HG03060 (cell line): ENCODE data around the gene PAXX.

Source experiments
- ATAC-seq: cut with Tn5 transposase; IDR thresholded peaks from one replicate; pipeline ENCODE4 v1.9.1; 2021; ENCODE audit warnings: low read depth, moderate number of reproducible peaks; ENCODE audit not compliant: unreplicated experiment

The PAXX gene

DNA sequence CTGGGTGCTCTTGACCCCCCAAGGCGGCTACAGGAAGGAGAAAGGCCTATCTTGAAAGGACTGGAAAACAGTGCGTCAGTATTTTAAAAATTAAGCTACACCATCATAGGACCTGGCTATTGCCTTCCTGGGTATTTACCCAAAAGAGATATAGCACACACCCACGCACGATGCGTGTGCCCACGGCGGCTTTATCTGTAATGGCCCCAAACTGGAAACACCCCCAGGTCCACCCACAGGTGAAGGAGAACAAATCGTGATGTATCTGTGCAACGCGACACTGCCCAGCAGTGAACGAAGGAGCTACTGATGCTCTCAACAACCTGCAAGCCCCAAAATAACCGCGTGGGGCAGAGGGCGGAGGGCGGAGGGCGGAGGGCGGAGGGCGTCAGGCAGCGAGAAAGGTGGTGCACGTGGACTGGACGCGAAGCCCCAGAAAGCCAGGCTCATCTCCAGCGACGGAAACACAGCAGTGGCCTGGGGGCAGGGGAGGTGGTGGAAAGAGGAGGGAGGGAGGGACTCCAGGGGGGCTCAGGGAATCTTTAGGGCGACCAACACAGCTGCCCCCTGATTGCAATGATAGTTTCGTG lies 27.3 kb upstream of the PAXX start:
- no peak for ATAC-seq

DNA sequence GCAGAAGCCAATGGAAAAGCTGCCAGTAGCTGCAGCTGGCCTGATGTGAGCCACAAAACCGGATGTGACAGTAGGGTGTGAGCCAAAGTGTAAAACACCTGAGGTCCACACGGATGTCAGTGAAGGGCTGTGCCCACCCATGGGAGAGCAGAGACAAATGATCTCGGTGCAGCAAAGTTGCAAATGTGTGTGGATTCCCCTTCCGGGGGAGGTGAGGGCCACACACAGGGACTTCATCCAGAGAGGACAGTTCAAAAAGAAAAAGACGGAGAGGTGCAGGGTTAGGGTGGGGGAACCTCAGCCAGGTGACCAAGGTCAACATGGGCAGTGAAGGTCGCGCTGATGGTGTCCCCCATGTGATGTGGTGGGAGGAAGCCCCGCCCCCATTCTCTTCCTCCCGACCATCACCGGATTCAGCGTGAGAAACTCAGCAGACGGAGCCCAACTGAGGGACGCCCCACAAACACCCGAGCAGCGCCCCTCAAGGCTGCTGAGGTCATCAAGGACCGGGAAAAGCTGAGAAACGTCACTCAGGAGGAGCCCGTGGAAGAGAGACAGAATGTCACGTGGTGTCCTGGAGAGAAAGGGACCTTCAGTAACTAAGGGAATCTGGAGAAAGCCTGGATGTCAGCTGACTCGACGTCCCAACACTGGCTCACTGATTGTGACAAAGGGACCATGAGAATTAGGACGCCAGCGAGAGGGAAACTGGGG lies 26.3 kb upstream of the PAXX start:
- ATAC-seq: no peak

DNA sequence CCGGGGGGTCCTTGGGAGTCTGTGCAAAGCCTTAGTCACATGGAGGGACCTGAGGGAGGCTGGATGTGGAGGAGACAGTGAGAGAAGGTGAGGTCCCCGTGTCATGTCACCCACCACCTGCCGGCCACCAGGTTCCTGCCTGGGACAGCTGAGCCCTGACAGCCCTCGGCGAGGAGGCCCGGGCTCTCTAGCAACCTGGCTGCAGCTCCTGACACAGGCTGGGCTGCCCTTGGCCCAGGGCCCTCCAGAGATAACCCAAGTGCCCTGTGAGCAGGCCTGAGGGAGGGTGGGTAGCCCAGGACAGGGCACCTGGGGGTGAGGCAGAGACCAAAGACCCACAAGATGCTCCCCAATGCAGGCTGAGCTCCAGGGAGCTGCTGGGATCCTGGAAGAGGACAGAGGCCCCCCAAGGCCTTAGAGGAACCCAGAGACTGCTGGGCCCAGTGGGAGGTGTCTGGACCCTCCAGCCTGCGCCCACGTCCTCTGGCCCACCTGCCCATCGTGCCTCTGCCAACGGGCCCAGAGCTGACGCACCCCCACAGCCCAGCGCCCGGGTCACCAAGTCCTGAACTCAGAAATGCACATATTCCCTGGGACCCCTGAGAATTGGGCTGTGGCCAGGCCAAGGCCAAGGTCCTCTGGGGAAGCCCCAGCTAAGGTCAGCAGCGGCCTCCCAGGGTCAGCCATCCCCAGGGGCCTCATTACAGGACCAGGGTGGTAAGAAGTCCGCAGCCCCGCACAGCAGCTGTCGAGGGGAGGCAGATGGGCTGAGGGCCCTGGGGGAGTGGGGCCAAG lies 23.7 kb upstream of the PAXX start:
- ATAC-seq: no peak

- ATAC-seq: no peak
Measured at GRCh38 chr9:136969150-136969549, 23.1 kb upstream of the PAXX start.

DNA sequence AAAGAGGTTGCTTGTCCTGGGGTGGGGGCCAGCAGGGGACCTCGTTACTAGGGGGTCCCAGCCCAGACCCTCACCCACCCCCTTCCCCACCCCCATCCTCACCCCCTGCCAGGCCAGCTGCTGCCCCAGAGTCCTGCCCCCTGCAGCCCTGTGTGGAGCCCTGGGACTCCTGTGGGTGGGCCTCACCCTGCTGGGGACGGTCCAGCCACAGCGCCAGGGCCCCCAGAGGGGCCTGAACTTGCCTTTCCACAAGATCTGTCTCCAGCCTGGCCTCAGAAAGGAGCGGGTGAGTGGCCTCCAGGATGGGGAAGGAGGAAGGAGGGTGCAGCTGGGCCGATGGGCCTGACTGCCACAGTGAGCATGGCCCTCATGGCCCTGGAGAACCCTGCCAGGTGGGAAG lies 22.4 kb upstream of the PAXX start:
- ATAC-seq: no peak

- ATAC-seq: no peak
Measured at GRCh38 chr9:136970361-136970760, 21.9 kb upstream of the PAXX start.

- no peak for ATAC-seq
Measured at GRCh38 chr9:136971746-136972145, 20.5 kb upstream of the PAXX start.

- ATAC-seq: no peak
Measured at GRCh38 chr9:136972335-136972734, 19.9 kb upstream of the PAXX start.

DNA sequence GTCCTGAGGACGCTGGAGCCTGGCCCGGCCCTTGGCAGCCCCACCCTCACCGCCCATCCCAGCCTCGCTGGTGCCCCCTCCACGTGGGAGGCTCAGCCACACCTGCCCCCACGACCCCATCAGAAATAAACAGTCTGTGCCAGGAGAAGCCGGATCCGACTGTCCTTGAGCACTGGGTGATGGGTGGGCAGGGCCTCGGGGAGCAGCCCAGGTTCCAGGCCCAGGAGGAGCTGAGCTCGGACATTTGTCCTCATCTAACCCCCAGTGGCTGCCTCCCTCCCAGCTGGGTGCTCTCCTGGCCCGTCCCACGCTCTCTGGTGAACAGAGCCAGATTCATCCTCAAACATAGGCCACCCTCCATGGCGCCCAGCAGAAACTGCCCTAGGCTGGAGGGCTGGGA lies 19.5 kb upstream of the PAXX start:
- no peak for ATAC-seq

GRCh38 chr9:136973618-136974617 lies 18.3 kb upstream of the PAXX start:
- no peak for ATAC-seq

GRCh38 chr9:136974817-136975535 lies 17.2 kb upstream of the PAXX start:
- no peak for ATAC-seq

GRCh38 chr9:136975644-136976043 lies 16.6 kb upstream of the PAXX start:
- ATAC-seq: no peak

DNA sequence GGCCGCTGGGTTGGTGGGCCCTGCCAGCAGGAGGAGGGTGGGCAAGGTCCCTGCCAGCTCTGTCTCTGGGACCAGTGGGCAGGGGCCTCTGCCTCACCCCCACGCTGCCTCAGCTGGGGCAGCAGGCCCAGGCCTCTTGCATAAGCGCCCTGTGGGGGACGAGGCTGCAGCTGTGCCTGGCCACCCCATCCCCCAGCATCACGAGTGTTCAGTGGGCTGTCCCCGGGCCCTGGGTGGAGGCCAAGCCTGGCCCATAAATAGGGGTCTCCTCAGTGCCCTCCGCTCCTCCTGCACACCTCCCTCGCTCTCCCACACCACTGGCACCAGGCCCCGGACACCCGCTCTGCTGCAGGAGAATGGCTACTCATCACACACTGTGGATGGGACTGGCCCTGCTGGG lies 15.0 kb upstream of the PAXX start, which contains the start of gene PTGDS:
Gene PTGDS (plus strand): TSS at position 282 of the 400 bp plus-strand sequence. CDS start 75 bp downstream, at position 357.
- no peak for ATAC-seq

DNA sequence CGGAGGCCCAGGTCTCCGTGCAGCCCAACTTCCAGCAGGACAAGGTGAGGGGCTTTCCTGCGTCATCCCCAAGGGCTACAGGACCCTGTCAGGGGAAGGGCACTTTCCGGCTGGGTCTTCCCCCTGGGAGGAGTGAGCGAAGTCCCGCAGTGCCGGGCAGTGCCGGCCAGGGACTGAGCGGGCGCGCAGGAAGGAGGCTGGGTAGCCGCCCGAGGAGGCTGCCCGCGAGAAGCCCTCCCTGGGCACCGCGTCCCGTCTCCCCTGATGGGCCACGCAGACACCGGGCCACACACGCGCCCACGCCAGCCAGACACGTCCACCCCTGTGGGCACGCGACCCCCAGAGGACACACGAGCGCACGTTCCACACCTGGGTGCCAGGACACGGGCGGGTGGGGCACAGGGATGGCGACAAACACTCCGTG lies 14.6 kb upstream of the PAXX start:
- no peak for ATAC-seq

DNA sequence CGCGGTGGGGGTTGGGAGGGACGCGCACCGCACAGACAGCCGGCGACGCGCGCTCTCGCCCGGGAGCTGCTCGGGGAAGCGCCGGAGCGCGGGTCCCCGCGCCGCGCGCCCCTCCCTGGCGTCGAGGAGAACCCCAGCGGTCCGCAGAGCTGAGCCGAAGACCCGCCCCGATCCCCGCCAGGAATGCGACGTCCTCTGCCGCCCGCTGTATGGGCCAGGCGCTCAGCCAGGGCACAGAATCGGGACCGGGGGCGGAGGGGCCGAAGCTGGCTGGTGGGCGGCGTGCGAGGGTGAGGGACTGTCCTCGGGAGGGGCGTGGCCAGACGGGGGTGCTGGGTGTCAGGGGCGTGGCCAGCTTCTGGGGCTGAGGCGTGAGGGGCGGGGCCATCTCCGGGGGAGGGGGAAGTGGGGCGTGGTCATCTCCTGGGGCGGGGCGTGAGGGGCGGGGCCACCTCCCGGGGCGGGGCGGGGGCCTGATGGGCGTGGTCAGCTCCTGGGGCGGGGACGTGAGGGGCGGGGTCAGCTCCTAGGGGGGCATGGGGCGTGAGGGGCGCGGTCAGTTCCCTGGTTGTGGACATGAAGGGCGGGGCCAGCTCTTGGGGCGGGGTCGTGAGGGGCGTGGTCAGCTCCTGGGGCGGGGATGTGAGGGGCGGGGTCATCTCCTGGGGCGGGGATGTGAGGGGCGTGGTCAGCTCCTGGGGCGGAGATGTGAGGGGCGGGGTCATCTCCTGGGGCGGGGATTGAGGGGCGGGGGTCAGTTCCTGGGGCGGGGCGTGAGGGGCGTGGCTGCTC lies 14.0 kb upstream of the PAXX start:
- ATAC-seq: no peak

GRCh38 chr9:136978865-136979544 lies 13.2 kb upstream of the PAXX start:
- ATAC-seq: no peak

GRCh38 chr9:136979769-136980587 lies 12.2 kb upstream of the PAXX start:
- no peak for ATAC-seq
